Endothelial cell of umbilical vein (primary cell): ENCODE results near the gene FAM228B. TPM values are rescaled to one million over a fixed set of nuclear protein-coding genes. Genes with fewer than 3 reads are reported as not detected.

Experiments used
- BruUV-seq: library from RNA; stranded (reverse); fragments of 400-500 nt; replicated peaks from 2 replicates; lab custom pipeline; 2021; lab: Mats Ljungman, UMichigan
- CTCF ChIA-PET: fragments of 300-600, 350-600 bp; sonication (Branson Sonifier 250); formaldehyde crosslinking; loops from one replicate; lab custom pipeline; 2021; ENCODE audit warnings: antibody characterized with exemption, inconsistent platforms; lab: Charles Lee
- POLR2A ChIA-PET: fragments of 300-600, 350-600 bp; sonication (Branson Sonifier 250); formaldehyde crosslinking; loops from one replicate; lab custom pipeline; 2021; ENCODE audit warnings: antibody characterized with exemption, inconsistent platforms; lab: Charles Lee
- DNase-seq: peaks from one replicate; pipeline ENCODE4 v3.0.0-alpha.2; 2011; ENCODE audit warnings: low read depth, low spot score
- FAIRE-seq: peaks from 2 replicates; lab custom pipeline; 2011; peaks lifted over from hg19 to GRCh38; lab: Jason Lieb, UNC
- H2AFZ ChIP-seq: 2 replicates; pipeline ENCODE4 v1.6.0; 2012; ENCODE audit warnings: low read depth, low read length, control low read depth, inconsistent platforms
- H3K27ac ChIP-seq: 2 replicates; pipeline ENCODE4 v1.5.1; 2011; ENCODE audit warnings: low read depth, mild to moderate bottlenecking, control low read depth, low read length, moderate library complexity; ENCODE audit not compliant: insufficient read depth
- H3K27me3 ChIP-seq, 2 experiments: 2 replicates each; pipeline versions ENCODE4 v1.6.0 to v1.6.1; 2011; ENCODE audit warnings: low read length in 2 of 2, mixed read lengths in 1 of 2; ENCODE audit not compliant: control insufficient read depth in 2 of 2, insufficient read depth in 2 of 2
- H3K36me3 ChIP-seq, 2 experiments: 2 replicates in 1 of 2; 3 replicates in 1 of 2; pipeline ENCODE4 v1.5.1; 2011; ENCODE audit warnings: low read length in 2 of 2, mild to moderate bottlenecking in 1 of 2, moderate library complexity in 1 of 2; ENCODE audit not compliant: control insufficient read depth in 2 of 2, insufficient read depth in 2 of 2; ENCODE audit errors: extremely low read depth in 1 of 2
- H3K4me1 ChIP-seq: 3 replicates; pipeline ENCODE4 v1.5.1; 2011; ENCODE audit warnings: mild to moderate bottlenecking, low read length; ENCODE audit not compliant: control insufficient read depth, insufficient read depth; ENCODE audit errors: extremely low read depth
- H3K4me2 ChIP-seq: 2 replicates; pipeline ENCODE4 v1.6.1; 2011; ENCODE audit warnings: low read length, control low read depth, mixed read lengths; ENCODE audit not compliant: insufficient read depth
- H3K4me3 ChIP-seq, 3 experiments: fragments of 200-600 bp in 1 of 3; sonication (generic), shearing (Covaris generic) in 1 of 3; replicated peaks in 1 of 3; 2 replicates each; pipeline ENCODE4 v1.5.1; 2011 to 2016; ENCODE audit warnings: control low read depth in 3 of 3, low read length in 3 of 3, mild to moderate bottlenecking in 2 of 3, inconsistent platforms in 1 of 3, low read depth in 1 of 3, moderate library complexity in 1 of 3; ENCODE audit not compliant: insufficient read depth in 1 of 3
- H3K79me2 ChIP-seq: 2 replicates; pipeline ENCODE4 v1.6.0; 2012; ENCODE audit warnings: low read length, inconsistent platforms; ENCODE audit not compliant: control insufficient read depth, insufficient read depth
- H3K9ac ChIP-seq: replicated peaks from 2 replicates; pipeline ENCODE3; 2011; ENCODE audit warnings: low read length, control low read depth; ENCODE audit not compliant: insufficient read depth; ENCODE audit errors: extremely low read depth
- H3K9me1 ChIP-seq: replicated peaks from 3 replicates; pipeline ENCODE4 v1.6.0; 2011; ENCODE audit warnings: mild to moderate bottlenecking, low read length; ENCODE audit not compliant: control insufficient read depth, insufficient read depth; ENCODE audit errors: extremely low read depth
- H3K9me3 ChIP-seq: replicated peaks from 2 replicates; pipeline ENCODE4 v1.5.1; 2012; ENCODE audit warnings: low read length, inconsistent platforms; ENCODE audit not compliant: control insufficient read depth, insufficient read depth
- H4K20me1 ChIP-seq: replicated peaks from 2 replicates; pipeline ENCODE3; 2011; ENCODE audit warnings: mild to moderate bottlenecking, low read length; ENCODE audit not compliant: control insufficient read depth, insufficient read depth; ENCODE audit errors: extremely low read depth
- GATA2 ChIP-seq: IDR thresholded peaks from 2 replicates; pipeline ENCODE4 v1.7.0; 2011; ENCODE audit warnings: low read depth, mild to moderate bottlenecking, moderate library complexity, mixed read lengths, low read length; ENCODE audit not compliant: insufficient read length, insufficient read depth
- POLR2A ChIP-seq: IDR thresholded peaks from 2 replicates; pipeline ENCODE4 v1.6.1; 2012; ENCODE audit warnings: low read depth, mild to moderate bottlenecking, control low read depth, low read length
- POLR2AphosphoS5 ChIP-seq: IDR thresholded peaks from 2 replicates; pipeline ENCODE4 v1.6.1; 2012; ENCODE audit warnings: low read depth, mild to moderate bottlenecking, control low read depth, low read length, moderate library complexity; ENCODE audit not compliant: insufficient read depth
- dilution Hi-C: fragments of 300-500 bp; cut with MboI; formaldehyde crosslinking; loops from one replicate; pipeline ENCODE4 v1.15.0; 2019; ENCODE audit warnings: low sequenced_read_pairs; ENCODE audit not compliant: extremely low pct_ligation_motif_present
- intact Hi-C: fragments of 100-400 bp; cut with micrococcal nuclease; formaldehyde crosslinking; loops from one replicate; pipeline ENCODE4 v1.10.0; 2022
- polyA plus RNA-seq, 4 experiments: library from polyadenylated mRNA; depleted of rRNA in 3 of 4; stranded (reverse) in 3 of 4; unstranded in 1 of 4; fragments of >200 nt; gene quantifications; 2 replicates each; pipeline versions ENCODE4 v1.2.1 to v1.2.3, GENCODE V29; 2011 to 2012; ENCODE audit warnings: missing spikeins in 1 of 4
- total RNA-seq: library from RNA; stranded (reverse); gene quantifications from 2 replicates; pipeline ENCODE4 v1.2.3, GENCODE V29; 2021
- TF ChIP-seq, protein P1 (sequence below), 2 donors: IDR thresholded peaks; 1 replicate in 1 of 2; 2 replicates in 1 of 2; pipeline ENCODE4 v1.5.1; 2011; ENCODE audit warnings: low read length in 2 of 2, mild to moderate bottlenecking in 2 of 2, moderate library complexity in 2 of 2, control low read depth in 1 of 2, inconsistent platforms in 1 of 2, low read depth in 1 of 2; ENCODE audit not compliant: insufficient read depth in 1 of 2; ENCODE audit errors: extremely low read depth in 1 of 2

Gene FAM228B
- total and polyA plus RNA-seq, 2 donors (not counting 3 experiments of a cell fraction or from before 2014, with no cell fraction given), result 1.6 to 11.9 TPM

DNA sequence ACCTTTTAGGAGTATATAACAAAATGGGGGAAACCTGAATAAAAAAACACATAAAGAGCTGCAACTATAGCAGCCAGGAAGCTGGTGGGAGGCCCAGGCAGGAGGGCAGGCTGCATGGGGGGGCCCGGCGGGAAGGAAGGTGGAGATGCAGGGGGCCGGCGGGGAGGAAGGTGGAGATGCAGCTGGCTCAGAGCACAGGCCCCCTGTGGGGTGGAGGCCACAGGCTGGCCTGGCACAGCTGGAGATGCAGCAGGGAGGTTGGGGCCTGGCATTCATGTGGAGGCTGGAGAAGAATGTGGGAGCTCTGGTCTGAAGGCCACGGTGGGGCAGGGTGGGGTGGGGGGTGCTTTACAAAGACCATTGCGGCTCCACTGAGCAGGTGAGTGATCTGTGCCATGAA is 83.0 kb downstream of the FAM228B start:
- intact Hi-C loops (no loop called here), dilution Hi-C loops (no loop called here)
- no TSS peak for BruUV-seq
- Histone ChIP-seq H3K4me1 (no peaks in the 10 kb centered on the region), H3K9me1 (no peaks in the 10 kb centered on the region), H4K20me1 (no peaks in the 10 kb centered on the region), H2AFZ (no peak overlapping the region), H3K9me3 (no peaks in the 10 kb centered on the region), H3K79me2 (no peaks in the 10 kb centered on the region), H3K4me3 (no peak overlapping the region), H3K27ac (no peak overlapping the region), H3K4me2 (no peak overlapping the region), H3K9ac (no peak overlapping the region), H3K27me3 (no peaks in the 10 kb centered on the region), H3K36me3 (peaks cover 0 to 52% of the 10 kb centered on the region in 2 experiments)
- FAIRE-seq (no peak), DNase-seq (no peak)
- CTCF ChIA-PET, result interaction anchor here (1.6 kb wide), 1 partner anchor 122 kb away, joined by 6 read pairs; the partner anchor contains the start of gene TP53I3
- POLR2A ChIA-PET, result no interaction called here
- TF ChIP-seq POLR2AphosphoS5, result no peak

DNA sequence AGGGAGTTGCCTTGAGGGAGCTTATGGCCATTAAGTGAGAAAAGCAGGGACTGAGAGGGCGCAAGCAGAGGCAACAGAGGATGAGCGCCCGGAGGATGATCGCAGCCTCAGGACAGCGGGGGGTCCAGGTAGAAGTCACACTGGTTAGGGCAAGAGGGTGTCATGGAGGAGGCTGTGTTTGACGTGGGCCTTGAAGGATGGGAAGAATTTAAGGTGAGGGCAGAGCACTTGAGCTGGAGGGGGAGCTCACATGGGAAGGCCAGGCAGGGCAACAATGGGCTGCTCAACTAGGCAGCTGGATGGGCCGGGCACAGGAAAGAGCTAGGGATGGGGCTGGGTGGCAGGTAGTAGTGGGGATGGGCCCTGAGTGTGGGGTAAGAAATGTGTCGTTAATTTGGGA is 83.4 kb downstream of the FAM228B start:
- Histone ChIP-seq H3K9ac (no peak overlapping the region), H3K4me1 (no peaks in the 10 kb centered on the region), H3K27me3 (no peaks in the 10 kb centered on the region), H4K20me1 (no peaks in the 10 kb centered on the region), H3K4me2 (no peak overlapping the region), H3K36me3 (peaks cover 0 to 52% of the 10 kb centered on the region in 2 experiments), H3K79me2 (no peaks in the 10 kb centered on the region), H3K9me1 (no peaks in the 10 kb centered on the region), H2AFZ (no peak overlapping the region), H3K4me3 (no peak overlapping the region), H3K9me3 (no peaks in the 10 kb centered on the region), H3K27ac (no peak overlapping the region)
- BruUV-seq, result no TSS peak
- POLR2A ChIA-PET, result no interaction called here
- intact Hi-C loops, result no loop called here
- TF ChIP-seq GATA2 (no peak), POLR2A (no peak)
- TF ChIP-seq, protein P1, sequence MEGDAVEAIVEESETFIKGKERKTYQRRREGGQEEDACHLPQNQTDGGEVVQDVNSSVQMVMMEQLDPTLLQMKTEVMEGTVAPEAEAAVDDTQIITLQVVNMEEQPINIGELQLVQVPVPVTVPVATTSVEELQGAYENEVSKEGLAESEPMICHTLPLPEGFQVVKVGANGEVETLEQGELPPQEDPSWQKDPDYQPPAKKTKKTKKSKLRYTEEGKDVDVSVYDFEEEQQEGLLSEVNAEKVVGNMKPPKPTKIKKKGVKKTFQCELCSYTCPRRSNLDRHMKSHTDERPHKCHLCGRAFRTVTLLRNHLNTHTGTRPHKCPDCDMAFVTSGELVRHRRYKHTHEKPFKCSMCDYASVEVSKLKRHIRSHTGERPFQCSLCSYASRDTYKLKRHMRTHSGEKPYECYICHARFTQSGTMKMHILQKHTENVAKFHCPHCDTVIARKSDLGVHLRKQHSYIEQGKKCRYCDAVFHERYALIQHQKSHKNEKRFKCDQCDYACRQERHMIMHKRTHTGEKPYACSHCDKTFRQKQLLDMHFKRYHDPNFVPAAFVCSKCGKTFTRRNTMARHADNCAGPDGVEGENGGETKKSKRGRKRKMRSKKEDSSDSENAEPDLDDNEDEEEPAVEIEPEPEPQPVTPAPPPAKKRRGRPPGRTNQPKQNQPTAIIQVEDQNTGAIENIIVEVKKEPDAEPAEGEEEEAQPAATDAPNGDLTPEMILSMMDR (IDR thresholded peaks at IDR 0.05; ENCODE audit: extremely low read depth in 1 of 2, insufficient read depth in 1 of 2, low read depth in 1 of 2, low read length in 2 of 2), result no peak
- CTCF ChIA-PET, result interaction anchor here (1.6 kb wide), 1 partner anchor 123 kb away, joined by 6 read pairs; the partner anchor contains the start of gene TP53I3
- DNase-seq (no peak), FAIRE-seq (no peak)
- dilution Hi-C loops, result no loop called here
